ENCODE measurements around the gene CFAP91.
A peak's percentile ranks its signal among the peaks of the same experiment; 100 is the strongest.

GRCh38 chr3:119676020-119676419, 26.8 kb upstream of the CFAP91 start:
- TF ChIP-seq CTCF (IDR thresholded peaks at IDR 0.05): no peak
- peak in 1 of 2 donors; percentile 14 for TF ChIP-seq POLR2A (IDR thresholded peaks at IDR 0.05)
